GM21529 (cell line): ENCODE measurements around the gene COBL.

Experiments
- ATAC-seq: cut with Tn5 transposase; IDR thresholded peaks from one replicate; pipeline ENCODE4 v1.9.1; 2021; ENCODE audit not compliant: unreplicated experiment

The COBL gene

GRCh38 chr7:51152706-51153200, 163.9 kb downstream of the COBL start:
- no peak for ATAC-seq

- no peak for ATAC-seq
These were observed 165.2 kb downstream of the COBL start for GRCh38 chr7:51151455-51151854.

GRCh38 chr7:51150193-51150592, 166.4 kb downstream of the COBL start:
- ATAC-seq, result no peak

GRCh38 chr7:51148216-51148615, 168.4 kb downstream of the COBL start:
- no peak for ATAC-seq

DNA sequence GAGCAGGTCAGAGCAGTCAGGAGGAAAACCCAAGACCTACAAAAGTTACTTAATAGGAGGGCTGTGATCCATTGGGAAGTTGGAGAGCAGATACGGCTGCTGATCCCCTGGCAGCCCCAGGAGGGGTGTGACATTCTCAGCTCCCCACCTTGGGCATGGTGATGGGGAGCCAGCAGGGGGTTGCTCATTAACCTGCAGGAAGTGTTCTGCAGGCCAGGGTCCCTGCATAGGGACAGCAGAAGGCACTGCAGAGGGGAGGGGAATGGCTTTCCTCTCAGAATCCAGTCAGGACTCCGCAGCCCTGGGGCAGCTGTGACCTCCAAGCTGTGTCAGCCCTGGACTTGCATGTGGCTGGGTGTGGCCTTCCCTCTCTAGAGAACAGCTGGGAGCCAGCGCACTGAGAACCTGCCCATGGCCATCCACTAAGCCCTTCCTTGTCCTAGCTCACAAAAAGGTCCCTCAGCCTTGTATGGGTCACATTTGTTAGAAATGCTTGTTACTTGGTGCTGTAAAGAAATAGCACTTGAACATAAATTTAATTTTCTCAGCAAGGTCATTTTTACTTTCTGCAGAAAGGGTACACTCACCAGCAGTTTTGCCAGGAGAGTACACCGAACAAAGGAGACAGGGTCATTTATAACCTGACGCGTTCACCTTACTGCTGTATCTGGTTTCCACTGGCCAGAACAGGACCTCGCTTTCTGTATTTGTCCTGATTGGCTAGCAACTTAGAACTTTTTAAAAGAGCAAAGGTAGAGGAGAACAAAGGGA, 169.6 kb downstream of the COBL start:
- ATAC-seq, result no peak

DNA sequence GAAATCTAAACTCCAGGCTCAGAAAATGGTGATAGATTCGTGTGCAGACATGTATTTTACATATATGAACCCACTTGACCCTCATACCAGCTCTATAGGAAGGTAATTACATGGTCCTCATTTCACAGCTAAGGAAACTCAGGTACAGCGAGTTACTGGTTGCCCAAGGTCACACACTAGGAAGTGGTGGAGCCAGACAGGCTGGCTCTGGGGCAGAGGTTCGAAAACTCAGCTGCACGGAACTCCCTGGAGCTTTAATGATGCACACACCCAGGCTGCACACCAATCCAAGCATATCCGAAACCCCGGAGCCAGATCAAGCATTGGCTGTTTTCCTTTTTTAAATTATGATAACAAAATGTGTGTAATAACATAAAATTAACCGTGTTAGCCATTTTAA, 172.4 kb downstream of the COBL start:
- ATAC-seq, result no peak

DNA sequence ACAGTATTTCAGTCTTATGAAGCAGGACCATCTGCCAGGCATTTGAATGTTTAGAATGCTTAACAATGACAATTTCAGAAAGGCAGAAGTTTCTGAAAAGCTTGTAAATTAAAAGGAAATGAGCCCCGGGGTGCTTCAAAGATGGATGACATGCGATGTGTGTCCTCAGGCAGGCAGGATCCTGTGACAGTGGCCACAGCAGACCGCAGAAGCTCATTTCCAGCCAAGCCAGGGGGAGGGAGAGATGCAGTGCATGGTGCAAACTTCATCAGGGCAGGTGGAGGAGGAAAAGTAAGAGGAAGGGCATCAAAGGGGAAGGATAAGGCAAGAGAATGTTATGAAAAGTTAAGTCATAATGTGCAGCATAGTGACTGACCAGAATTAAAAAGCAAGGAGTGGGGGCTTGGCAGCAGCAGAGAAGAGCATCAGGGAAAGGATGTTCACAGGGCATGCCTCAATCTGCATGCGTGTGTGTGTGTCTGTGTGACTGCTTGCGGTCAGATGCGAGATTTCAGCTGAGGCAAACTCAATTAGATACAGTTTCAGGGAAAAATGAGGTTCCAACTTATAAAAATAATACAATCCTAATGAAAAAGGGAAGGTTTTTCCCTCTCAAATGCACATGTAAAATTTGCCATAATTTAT, 173.7 kb downstream of the COBL start:
- ATAC-seq, result no peak

GRCh38 chr7:51141451-51142003, 175.1 kb downstream of the COBL start:
- no peak for ATAC-seq

- no peak for ATAC-seq
These were observed 176.1 kb downstream of the COBL start for GRCh38 chr7:51140199-51141164.

DNA sequence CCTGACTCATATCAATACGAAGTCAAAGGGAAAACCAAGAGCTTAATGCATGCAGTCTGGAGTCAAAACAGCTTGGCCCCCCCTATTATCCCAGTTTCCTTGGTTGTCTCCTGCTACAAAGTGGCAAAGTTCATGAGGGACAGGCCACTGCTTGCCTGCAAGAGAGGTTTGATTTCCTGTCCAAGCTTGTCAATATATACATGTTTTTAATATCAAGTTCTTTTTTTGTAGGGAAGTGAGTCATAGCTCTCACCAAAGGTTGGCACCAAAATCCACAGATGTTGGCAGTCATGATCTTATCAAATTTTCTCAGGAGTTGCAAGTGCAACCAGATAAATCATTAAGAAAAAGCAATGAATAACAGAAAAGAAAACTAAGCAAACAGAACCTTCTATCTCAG, 176.8 kb downstream of the COBL start:
- no peak for ATAC-seq

- ATAC-seq, result no peak
These were observed 178.2 kb downstream of the COBL start for GRCh38 chr7:51138123-51139085.

DNA sequence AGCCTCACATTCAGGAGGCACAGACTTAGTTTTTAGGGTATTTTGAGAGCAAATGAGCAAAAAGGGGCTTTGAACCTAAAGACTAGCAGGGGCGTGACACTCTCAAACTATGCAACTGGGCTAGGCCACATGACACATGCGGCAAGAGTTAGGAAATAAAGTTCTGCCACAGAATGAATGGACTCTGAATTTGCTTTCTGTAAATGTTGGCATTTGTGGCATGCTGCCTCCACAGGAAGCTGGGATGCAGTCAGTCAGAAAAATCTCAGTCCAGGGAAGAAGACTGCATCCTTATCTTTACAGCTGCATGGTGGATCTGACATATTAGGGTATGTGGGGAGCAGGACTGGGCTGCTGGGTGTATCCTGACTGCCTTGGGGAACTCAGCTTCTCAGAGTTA, 181.0 kb downstream of the COBL start:
- ATAC-seq, result no peak

- ATAC-seq, result no peak
These were observed 182.6 kb downstream of the COBL start for GRCh38 chr7:51134013-51134441.

DNA sequence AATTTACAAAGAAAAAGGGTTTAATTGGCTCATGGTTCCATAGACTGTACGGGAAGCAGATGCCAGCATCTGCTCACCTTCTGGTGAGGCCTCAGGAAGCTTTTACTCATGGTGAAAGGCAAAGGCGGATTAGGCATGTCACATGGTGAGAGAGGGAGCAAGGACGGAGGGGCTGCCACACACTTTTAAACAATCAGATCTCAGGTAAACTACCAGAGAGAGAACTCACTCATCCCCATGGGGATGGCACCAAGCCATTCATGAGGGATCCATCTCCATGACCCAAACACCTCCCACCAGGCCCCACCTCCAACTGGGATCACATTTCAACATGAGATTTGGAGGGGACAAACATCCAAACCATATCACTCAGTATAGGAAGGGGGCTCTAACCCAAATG, 183.9 kb downstream of the COBL start:
- no peak for ATAC-seq

GRCh38 chr7:51129527-51130472, 186.8 kb downstream of the COBL start:
- no peak for ATAC-seq

- no peak for ATAC-seq
These were observed 187.8 kb downstream of the COBL start for GRCh38 chr7:51128545-51129435.

DNA sequence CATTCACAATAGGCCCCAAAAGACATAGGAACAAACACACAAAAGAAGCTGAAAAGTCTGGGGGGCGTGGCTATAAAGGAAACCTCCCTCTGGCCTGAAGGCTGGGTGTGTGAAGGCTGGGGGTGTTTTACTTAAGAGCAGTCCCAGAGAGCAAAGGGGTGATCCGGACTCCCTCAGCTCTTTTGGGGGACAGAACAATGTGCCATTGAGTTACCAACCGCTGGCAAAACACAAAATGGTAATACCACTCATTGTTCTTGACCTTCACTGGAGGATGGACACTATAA, 189.0 kb downstream of the COBL start:
- ATAC-seq, result no peak
